Measurements from ENCODE around the gene MYL11.
"Not testable (repeated sequence)": the region's sequence is repeated elsewhere in the genome, so short reads cannot be mapped to it uniquely, and the experiment has no call there.

GRCh38 chr16:30343491-30343820 lies 31.1 kb upstream of the MYL11 start:
- TF ChIP-seq CTCF (IDR thresholded peaks at IDR 0.05; ENCODE audit: borderline replicate concordance, extremely low read depth, low read length, poor library complexity, severe bottlenecking); EZH2 (IDR thresholded peaks at IDR 0.05; ENCODE audit: borderline replicate concordance, low read depth, low read length, severe bottlenecking): not testable (repeated sequence)
